Breast epithelium (tissue), 4 donors: ENCODE data around the gene IGFBP4. TPM values are rescaled to one million over a fixed set of nuclear protein-coding genes. Genes with fewer than 3 reads are reported as not detected.
A peak's percentile ranks its signal among the peaks of the same experiment; 100 is the strongest.

Experiments used
- DNase-seq, 2 donors: peaks; one replicate each; pipeline ENCODE4 v3.0.0-alpha.2; 2019; ENCODE audit warnings: low spot score in 2 of 2
- H3K27ac ChIP-seq, 2 donors: fragments of 200-600 bp; sonication (generic) in 1 of 2; one replicate each; pipeline ENCODE4 v1.5.1; 2016 to 2019; ENCODE audit warnings: mild to moderate bottlenecking in 1 of 2
- H3K27me3 ChIP-seq, 2 donors: fragments of 200-600 bp; sonication (generic) in 1 of 2; one replicate each; pipeline versions ENCODE4 v1.5.1 to v1.6.0; 2017 to 2019; ENCODE audit warnings: control low read depth in 1 of 2, mild to moderate bottlenecking in 1 of 2
- H3K36me3 ChIP-seq: fragments of 200-600 bp; one replicate; pipeline ENCODE4 v1.5.1; 2019
- H3K4me1 ChIP-seq, 2 donors: fragments of 200-600 bp; sonication (generic); one replicate each; pipeline ENCODE4 v1.5.1; 2016 to 2019; ENCODE audit warnings: control low read depth in 1 of 2
- H3K4me3 ChIP-seq, 3 donors: fragments of 200-600 bp; sonication (generic); 1 replicate in 2 of 3; 2 replicates in 1 of 3; pipeline ENCODE4 v1.5.1; 2016 to 2019; ENCODE audit warnings: mild to moderate bottlenecking in 3 of 3, moderate library complexity in 2 of 3
- H3K9me3 ChIP-seq, 2 donors: fragments of 200-600 bp; sonication (generic) in 1 of 2; one replicate each; pipeline ENCODE4 v1.5.1; 2016 to 2019; ENCODE audit warnings: control low read depth in 1 of 2
- CTCF ChIP-seq, 3 donors: fragments of 450-650 bp; IDR thresholded peaks; one replicate each; pipeline ENCODE4 v1.5.1; 2016 to 2017; ENCODE audit warnings: antibody characterized with exemption in 3 of 3, mild to moderate bottlenecking in 3 of 3, moderate library complexity in 3 of 3
- POLR2A ChIP-seq: fragments of 450-650 bp; IDR thresholded peaks from one replicate; pipeline ENCODE4 v1.6.1; 2016; ENCODE audit warnings: antibody characterized with exemption, mild to moderate bottlenecking, moderate library complexity
- POLR2AphosphoS5 ChIP-seq, 3 donors: sonication (generic); formaldehyde crosslinking; IDR thresholded peaks; one replicate each; pipeline ENCODE4 v1.6.1; 2017; ENCODE audit warnings: antibody characterized with exemption in 3 of 3
- intact Hi-C: fragments of 100-400 bp; cut with DNase I; formaldehyde crosslinking; loops from one replicate; pipeline ENCODE4 v1.15.1; 2023; ENCODE audit warnings: low total_unique reads
- total RNA-seq, 3 donors: library from RNA; depleted of rRNA; stranded (reverse); fragments of >200 nt; gene quantifications; one replicate each; pipeline ENCODE4 v1.1.0, GENCODE V29; 2016

The IGFBP4 gene
- total RNA-seq, 3 donors from 2014 or later: 191 to 893 (median 278) TPM

- no peak overlapping the region for H3K4me3 ChIP-seq
- intact Hi-C loops: no loop called here
- H3K36me3 ChIP-seq: no peaks in the 10 kb centered on the region
- no peak for TF ChIP-seq CTCF (IDR thresholded peaks at IDR 0.05)
- TF ChIP-seq POLR2A: no peak
- no peak for TF ChIP-seq POLR2AphosphoS5 (IDR thresholded peaks at IDR 0.05)
- H3K27me3 ChIP-seq: no peaks in the 10 kb centered on the region
- H3K27ac ChIP-seq: no peak overlapping the region
- no peaks in the 10 kb centered on the region for H3K4me1 ChIP-seq
- DNase-seq: no peak
- H3K9me3 ChIP-seq: no peaks in the 10 kb centered on the region
Measured at GRCh38 chr17:40467281-40467867, 24.1 kb downstream of the IGFBP4 start.

GRCh38 chr17:40468560-40468959 is 25.3 kb downstream of the IGFBP4 start:
- DNase-seq: no peak
- Histone ChIP-seq H3K27ac (no peak overlapping the region), H3K9me3 (no peaks in the 10 kb centered on the region), H3K27me3 (no peaks in the 10 kb centered on the region), H3K4me1 (no peaks in the 10 kb centered on the region), H3K36me3 (no peaks in the 10 kb centered on the region), H3K4me3 (no peak overlapping the region)
- TF ChIP-seq POLR2AphosphoS5 (IDR thresholded peaks at IDR 0.05): no peak
- TF ChIP-seq POLR2A: no peak
- TF ChIP-seq CTCF (IDR thresholded peaks at IDR 0.05): no peak
- intact Hi-C loops: no loop called here

GRCh38 chr17:40469805-40470675 is 26.8 kb downstream of the IGFBP4 start:
- Histone ChIP-seq H3K9me3 (no peaks in the 10 kb centered on the region), H3K4me1 (no peaks in the 10 kb centered on the region), H3K27me3 (no peaks in the 10 kb centered on the region), H3K4me3 (no peak overlapping the region), H3K27ac (no peak overlapping the region), H3K36me3 (no peaks in the 10 kb centered on the region)
- TF ChIP-seq POLR2AphosphoS5 (IDR thresholded peaks at IDR 0.05) (no peak), POLR2A (no peak), CTCF (IDR thresholded peaks at IDR 0.05) (no peak)
- no peak for DNase-seq
- intact Hi-C loops: no loop called here

GRCh38 chr17:40470932-40471828 is 27.9 kb downstream of the IGFBP4 start:
- Histone ChIP-seq H3K27ac (peak overlapping the region; percentile 61 to 62), H3K36me3 (no peaks in the 10 kb centered on the region), H3K4me3 (no peak overlapping the region), H3K4me1 (no peaks in the 10 kb centered on the region), H3K9me3 (no peaks in the 10 kb centered on the region), H3K27me3 (no peaks in the 10 kb centered on the region)
- peak in 1 of 2 donors; percentile 48 for DNase-seq
- intact Hi-C loops: no loop called here
- no peak for TF ChIP-seq POLR2AphosphoS5 (IDR thresholded peaks at IDR 0.05)
- TF ChIP-seq CTCF (IDR thresholded peaks at IDR 0.05): no peak
- TF ChIP-seq POLR2A: no peak
